WTC11 (cell line): Measurements from ENCODE around the gene SUPT3H. TPM values are rescaled to one million over a fixed set of nuclear protein-coding genes. Genes with fewer than 3 reads are reported as not detected.

Experiments
- ATAC-seq: fragments of 200-7000 bp; cut with Tn5 transposase; 2 replicates; pipeline ENCODE4 v1.10.0; 2021; ENCODE audit warnings: mild to moderate bottlenecking, moderate library complexity
- CTCF ChIA-PET: fragments of 300-600 bp; sonication (Branson Sonifier 250); formaldehyde crosslinking; loops from one replicate; lab custom pipeline; 2021; ENCODE audit warnings: antibody characterized with exemption; lab: Charles Lee
- POLR2A ChIA-PET: fragments of 350-600 bp; sonication (Branson Sonifier 250); formaldehyde crosslinking; loops from one replicate; lab custom pipeline; 2021; ENCODE audit warnings: antibody characterized with exemption; lab: Charles Lee
- DNase-seq: peaks from one replicate; pipeline ENCODE4 v3.0.0; 2021; ENCODE audit warnings: low spot score
- H3K27ac Mint-ChIP-seq: 2 replicates; pipeline ENCODE4 v1.8.0; 2021; ENCODE audit warnings: mixed read lengths
- H3K27me3 Mint-ChIP-seq: 2 replicates; pipeline ENCODE4 v1.8.0; 2021; ENCODE audit warnings: low read depth, mild to moderate bottlenecking, moderate library complexity, mixed read lengths
- H3K36me3 Mint-ChIP-seq: 2 replicates; pipeline ENCODE4 v1.8.0; 2021; ENCODE audit warnings: mixed read lengths
- H3K4me1 Mint-ChIP-seq: 2 replicates; pipeline ENCODE4 v1.8.0; 2022; ENCODE audit warnings: mixed read lengths
- H3K4me3 Mint-ChIP-seq: 2 replicates; pipeline ENCODE4 v1.8.0; 2021; ENCODE audit warnings: mild to moderate bottlenecking, moderate library complexity, mixed read lengths
- H3K9me3 Mint-ChIP-seq: 2 replicates; pipeline ENCODE4 v1.8.0; 2021; ENCODE audit warnings: mixed read lengths
- FOXP1 ChIP-seq: sonication (generic); formaldehyde crosslinking; IDR thresholded peaks from 2 replicates; pipeline ENCODE4 v1.8.0; 2022; ENCODE audit warnings: missing genetic modification reagents, mild to moderate bottlenecking, moderate library complexity, borderline replicate concordance
- GTF2I ChIP-seq: fragments of 250-450 bp; sonication (Bioruptor Pico); conservative IDR thresholded peaks from 2 replicates; pipeline ENCODE4 v1.4.0; 2021; ENCODE audit warnings: mild to moderate bottlenecking
- NFATC4 ChIP-seq: fragments of 250-450 bp; sonication (Bioruptor Pico); IDR thresholded peaks from 2 replicates; pipeline ENCODE4 v1.9.0; 2021; ENCODE audit warnings: mild to moderate bottlenecking
- NFE2L1 ChIP-seq: sonication (generic); formaldehyde crosslinking; IDR thresholded peaks from 2 replicates; pipeline ENCODE4 v1.8.1; 2023; ENCODE audit warnings: missing genetic modification reagents
- NFYB ChIP-seq: sonication (generic); formaldehyde crosslinking; conservative IDR thresholded peaks from 2 replicates; pipeline ENCODE4 v1.8.0; 2022; ENCODE audit warnings: low read depth, missing genetic modification reagents
- OVOL2 ChIP-seq: fragments of 250-450 bp; sonication (Bioruptor Pico); IDR thresholded peaks from 2 replicates; pipeline ENCODE4 v1.9.0; 2021; ENCODE audit warnings: mild to moderate bottlenecking, borderline replicate concordance
- PRRX2 ChIP-seq: fragments of 250-450 bp; sonication (Bioruptor Pico); IDR thresholded peaks from 2 replicates; pipeline ENCODE4 v1.8.0; 2021; ENCODE audit warnings: mild to moderate bottlenecking
- SMAD4 ChIP-seq: sonication (generic); formaldehyde crosslinking; IDR thresholded peaks from 2 replicates; pipeline ENCODE4 v1.8.0; 2022; ENCODE audit warnings: mild to moderate bottlenecking, missing genetic modification reagents
- TCF7 ChIP-seq: sonication (generic); formaldehyde crosslinking; IDR thresholded peaks from 2 replicates; pipeline ENCODE4 v1.8.0; 2022; ENCODE audit warnings: mild to moderate bottlenecking, low read depth, missing genetic modification reagents, moderate library complexity
- TP53 ChIP-seq: sonication (generic); formaldehyde crosslinking; IDR thresholded peaks from 2 replicates; pipeline ENCODE4 v1.8.1; 2023; ENCODE audit warnings: mild to moderate bottlenecking, missing genetic modification reagents
- ZBTB21 ChIP-seq: sonication (generic); formaldehyde crosslinking; IDR thresholded peaks from 2 replicates; pipeline ENCODE4 v1.8.1; 2023; ENCODE audit warnings: mild to moderate bottlenecking, missing genetic modification reagents, borderline replicate concordance
- ZNF138 ChIP-seq: sonication (generic); formaldehyde crosslinking; conservative IDR thresholded peaks from 2 replicates; pipeline ENCODE4 v1.8.1; 2022; ENCODE audit warnings: mild to moderate bottlenecking, moderate library complexity, missing genetic modification reagents
- ZNF416 ChIP-seq: fragments of 250-450 bp; sonication (Bioruptor Pico); IDR thresholded peaks from 2 replicates; pipeline ENCODE4 v1.9.0; 2021; ENCODE audit warnings: mild to moderate bottlenecking, inconsistent platforms
- total RNA-seq: library from RNA; stranded (reverse); gene quantifications from 3 replicates; pipeline ENCODE4 v1.2.3, GENCODE V29; 2021
- TF ChIP-seq, protein P1 (sequence below): fragments of 250-450 bp; sonication (Bioruptor Pico); IDR thresholded peaks from 2 replicates; pipeline ENCODE4 v1.9.0; 2021; ENCODE audit warnings: mild to moderate bottlenecking, borderline replicate concordance
- TF ChIP-seq, protein P2 (sequence below): sonication (generic); formaldehyde crosslinking; IDR thresholded peaks from 2 replicates; pipeline ENCODE4 v1.8.1; 2023; ENCODE audit warnings: mild to moderate bottlenecking, missing genetic modification reagents, moderate library complexity
- TF ChIP-seq, protein P3 (sequence below): sonication (generic); formaldehyde crosslinking; IDR thresholded peaks from 2 replicates; pipeline ENCODE4 v1.8.0; 2022; ENCODE audit warnings: missing genetic modification reagents
- TF ChIP-seq, protein P4 (sequence below): fragments of 250-450 bp; sonication (Bioruptor Pico); IDR thresholded peaks from 2 replicates; pipeline ENCODE4 v2.1.2; 2022; ENCODE audit warnings: mild to moderate bottlenecking, moderate library complexity
- TF ChIP-seq, protein P5 (sequence below): sonication (generic); formaldehyde crosslinking; IDR thresholded peaks from 2 replicates; pipeline ENCODE4 v1.8.1; 2022; ENCODE audit warnings: low read depth, missing genetic modification reagents, borderline replicate concordance
- TF ChIP-seq, protein P6 (sequence below): fragments of 250-450 bp; sonication (Bioruptor Pico); IDR thresholded peaks from 2 replicates; pipeline ENCODE4 v1.9.0; 2021; ENCODE audit warnings: moderate library complexity, mild to moderate bottlenecking, inconsistent platforms, borderline replicate concordance
- TF ChIP-seq, protein P7 (sequence below): fragments of 250-450 bp; sonication (Bioruptor Pico); conservative IDR thresholded peaks from 2 replicates; pipeline ENCODE4 v1.9.0; 2021; ENCODE audit warnings: mild to moderate bottlenecking

The SUPT3H gene
- total RNA-seq, 1 experiment from 2014 or later: 15.3 TPM

DNA sequence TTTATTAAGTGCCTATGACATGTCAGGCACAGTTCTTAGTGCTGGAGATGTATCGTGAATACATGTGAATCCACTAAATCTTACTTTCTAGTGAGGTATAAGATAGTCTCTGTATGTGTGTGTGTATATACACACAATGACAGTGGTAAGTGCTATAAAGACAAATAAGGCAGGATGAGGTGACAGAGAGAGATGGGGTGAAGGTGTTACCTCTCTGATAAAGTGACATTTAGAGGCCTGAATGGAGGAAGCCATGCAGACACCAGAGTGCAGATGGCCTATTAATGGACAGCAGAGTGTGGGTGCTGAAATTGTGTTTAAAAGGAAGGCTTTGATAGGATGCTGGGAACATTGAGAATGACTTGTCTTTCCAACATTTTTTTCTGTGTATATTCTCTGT lies 535.9 kb downstream of the SUPT3H start:
- no peak overlapping the region for H3K4me3 Mint-ChIP-seq
- ATAC-seq (no peak), DNase-seq (no peak)
- no peaks in the 10 kb centered on the region for H3K9me3 Mint-ChIP-seq
- H3K27me3 Mint-ChIP-seq: no peaks in the 10 kb centered on the region
- no peak overlapping the region for H3K27ac Mint-ChIP-seq
- no peaks in the 10 kb centered on the region for H3K36me3 Mint-ChIP-seq
- ChIA-PET CTCF (no interaction called here), POLR2A (no interaction called here)
- peaks cover 8% of the 10 kb centered on the region for H3K4me1 Mint-ChIP-seq
- no peak for TF ChIP-seq NFATC4 (CRISPR knock-in tag)
- TF ChIP-seq, protein P1, sequence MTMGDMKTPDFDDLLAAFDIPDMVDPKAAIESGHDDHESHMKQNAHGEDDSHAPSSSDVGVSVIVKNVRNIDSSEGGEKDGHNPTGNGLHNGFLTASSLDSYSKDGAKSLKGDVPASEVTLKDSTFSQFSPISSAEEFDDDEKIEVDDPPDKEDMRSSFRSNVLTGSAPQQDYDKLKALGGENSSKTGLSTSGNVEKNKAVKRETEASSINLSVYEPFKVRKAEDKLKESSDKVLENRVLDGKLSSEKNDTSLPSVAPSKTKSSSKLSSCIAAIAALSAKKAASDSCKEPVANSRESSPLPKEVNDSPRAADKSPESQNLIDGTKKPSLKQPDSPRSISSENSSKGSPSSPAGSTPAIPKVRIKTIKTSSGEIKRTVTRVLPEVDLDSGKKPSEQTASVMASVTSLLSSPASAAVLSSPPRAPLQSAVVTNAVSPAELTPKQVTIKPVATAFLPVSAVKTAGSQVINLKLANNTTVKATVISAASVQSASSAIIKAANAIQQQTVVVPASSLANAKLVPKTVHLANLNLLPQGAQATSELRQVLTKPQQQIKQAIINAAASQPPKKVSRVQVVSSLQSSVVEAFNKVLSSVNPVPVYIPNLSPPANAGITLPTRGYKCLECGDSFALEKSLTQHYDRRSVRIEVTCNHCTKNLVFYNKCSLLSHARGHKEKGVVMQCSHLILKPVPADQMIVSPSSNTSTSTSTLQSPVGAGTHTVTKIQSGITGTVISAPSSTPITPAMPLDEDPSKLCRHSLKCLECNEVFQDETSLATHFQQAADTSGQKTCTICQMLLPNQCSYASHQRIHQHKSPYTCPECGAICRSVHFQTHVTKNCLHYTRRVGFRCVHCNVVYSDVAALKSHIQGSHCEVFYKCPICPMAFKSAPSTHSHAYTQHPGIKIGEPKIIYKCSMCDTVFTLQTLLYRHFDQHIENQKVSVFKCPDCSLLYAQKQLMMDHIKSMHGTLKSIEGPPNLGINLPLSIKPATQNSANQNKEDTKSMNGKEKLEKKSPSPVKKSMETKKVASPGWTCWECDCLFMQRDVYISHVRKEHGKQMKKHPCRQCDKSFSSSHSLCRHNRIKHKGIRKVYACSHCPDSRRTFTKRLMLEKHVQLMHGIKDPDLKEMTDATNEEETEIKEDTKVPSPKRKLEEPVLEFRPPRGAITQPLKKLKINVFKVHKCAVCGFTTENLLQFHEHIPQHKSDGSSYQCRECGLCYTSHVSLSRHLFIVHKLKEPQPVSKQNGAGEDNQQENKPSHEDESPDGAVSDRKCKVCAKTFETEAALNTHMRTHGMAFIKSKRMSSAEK (CRISPR knock-in tag): no peak
- TF ChIP-seq SMAD4: no peak
- TF ChIP-seq TP53: no peak
- TF ChIP-seq, protein P2, sequence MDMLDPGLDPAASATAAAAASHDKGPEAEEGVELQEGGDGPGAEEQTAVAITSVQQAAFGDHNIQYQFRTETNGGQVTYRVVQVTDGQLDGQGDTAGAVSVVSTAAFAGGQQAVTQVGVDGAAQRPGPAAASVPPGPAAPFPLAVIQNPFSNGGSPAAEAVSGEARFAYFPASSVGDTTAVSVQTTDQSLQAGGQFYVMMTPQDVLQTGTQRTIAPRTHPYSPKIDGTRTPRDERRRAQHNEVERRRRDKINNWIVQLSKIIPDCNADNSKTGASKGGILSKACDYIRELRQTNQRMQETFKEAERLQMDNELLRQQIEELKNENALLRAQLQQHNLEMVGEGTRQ (CRISPR knock-in tag): no peak
- TF ChIP-seq NFYB (CRISPR knock-in tag): no peak
- TF ChIP-seq ZBTB21: no peak
- TF ChIP-seq, protein P3, sequence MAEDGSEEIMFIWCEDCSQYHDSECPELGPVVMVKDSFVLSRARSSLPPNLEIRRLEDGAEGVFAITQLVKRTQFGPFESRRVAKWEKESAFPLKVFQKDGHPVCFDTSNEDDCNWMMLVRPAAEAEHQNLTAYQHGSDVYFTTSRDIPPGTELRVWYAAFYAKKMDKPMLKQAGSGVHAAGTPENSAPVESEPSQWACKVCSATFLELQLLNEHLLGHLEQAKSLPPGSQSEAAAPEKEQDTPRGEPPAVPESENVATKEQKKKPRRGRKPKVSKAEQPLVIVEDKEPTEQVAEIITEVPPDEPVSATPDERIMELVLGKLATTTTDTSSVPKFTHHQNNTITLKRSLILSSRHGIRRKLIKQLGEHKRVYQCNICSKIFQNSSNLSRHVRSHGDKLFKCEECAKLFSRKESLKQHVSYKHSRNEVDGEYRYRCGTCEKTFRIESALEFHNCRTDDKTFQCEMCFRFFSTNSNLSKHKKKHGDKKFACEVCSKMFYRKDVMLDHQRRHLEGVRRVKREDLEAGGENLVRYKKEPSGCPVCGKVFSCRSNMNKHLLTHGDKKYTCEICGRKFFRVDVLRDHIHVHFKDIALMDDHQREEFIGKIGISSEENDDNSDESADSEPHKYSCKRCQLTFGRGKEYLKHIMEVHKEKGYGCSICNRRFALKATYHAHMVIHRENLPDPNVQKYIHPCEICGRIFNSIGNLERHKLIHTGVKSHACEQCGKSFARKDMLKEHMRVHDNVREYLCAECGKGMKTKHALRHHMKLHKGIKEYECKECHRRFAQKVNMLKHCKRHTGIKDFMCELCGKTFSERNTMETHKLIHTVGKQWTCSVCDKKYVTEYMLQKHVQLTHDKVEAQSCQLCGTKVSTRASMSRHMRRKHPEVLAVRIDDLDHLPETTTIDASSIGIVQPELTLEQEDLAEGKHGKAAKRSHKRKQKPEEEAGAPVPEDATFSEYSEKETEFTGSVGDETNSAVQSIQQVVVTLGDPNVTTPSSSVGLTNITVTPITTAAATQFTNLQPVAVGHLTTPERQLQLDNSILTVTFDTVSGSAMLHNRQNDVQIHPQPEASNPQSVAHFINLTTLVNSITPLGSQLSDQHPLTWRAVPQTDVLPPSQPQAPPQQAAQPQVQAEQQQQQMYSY: no peak
- TF ChIP-seq, protein P4, sequence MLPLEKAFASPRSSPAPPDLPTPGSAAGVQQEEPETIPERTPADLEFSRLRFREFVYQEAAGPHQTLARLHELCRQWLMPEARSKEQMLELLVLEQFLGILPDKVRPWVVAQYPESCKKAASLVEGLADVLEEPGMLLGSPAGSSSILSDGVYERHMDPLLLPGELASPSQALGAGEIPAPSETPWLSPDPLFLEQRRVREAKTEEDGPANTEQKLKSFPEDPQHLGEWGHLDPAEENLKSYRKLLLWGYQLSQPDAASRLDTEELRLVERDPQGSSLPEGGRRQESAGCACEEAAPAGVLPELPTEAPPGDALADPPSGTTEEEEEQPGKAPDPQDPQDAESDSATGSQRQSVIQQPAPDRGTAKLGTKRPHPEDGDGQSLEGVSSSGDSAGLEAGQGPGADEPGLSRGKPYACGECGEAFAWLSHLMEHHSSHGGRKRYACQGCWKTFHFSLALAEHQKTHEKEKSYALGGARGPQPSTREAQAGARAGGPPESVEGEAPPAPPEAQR (CRISPR knock-in tag): no peak
- TF ChIP-seq, protein P5, sequence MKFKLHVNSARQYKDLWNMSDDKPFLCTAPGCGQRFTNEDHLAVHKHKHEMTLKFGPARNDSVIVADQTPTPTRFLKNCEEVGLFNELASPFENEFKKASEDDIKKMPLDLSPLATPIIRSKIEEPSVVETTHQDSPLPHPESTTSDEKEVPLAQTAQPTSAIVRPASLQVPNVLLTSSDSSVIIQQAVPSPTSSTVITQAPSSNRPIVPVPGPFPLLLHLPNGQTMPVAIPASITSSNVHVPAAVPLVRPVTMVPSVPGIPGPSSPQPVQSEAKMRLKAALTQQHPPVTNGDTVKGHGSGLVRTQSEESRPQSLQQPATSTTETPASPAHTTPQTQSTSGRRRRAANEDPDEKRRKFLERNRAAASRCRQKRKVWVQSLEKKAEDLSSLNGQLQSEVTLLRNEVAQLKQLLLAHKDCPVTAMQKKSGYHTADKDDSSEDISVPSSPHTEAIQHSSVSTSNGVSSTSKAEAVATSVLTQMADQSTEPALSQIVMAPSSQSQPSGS: no peak
- TF ChIP-seq FOXP1 (CRISPR knock-in tag): no peak
- no peak for TF ChIP-seq TCF7
- TF ChIP-seq, protein P6, sequence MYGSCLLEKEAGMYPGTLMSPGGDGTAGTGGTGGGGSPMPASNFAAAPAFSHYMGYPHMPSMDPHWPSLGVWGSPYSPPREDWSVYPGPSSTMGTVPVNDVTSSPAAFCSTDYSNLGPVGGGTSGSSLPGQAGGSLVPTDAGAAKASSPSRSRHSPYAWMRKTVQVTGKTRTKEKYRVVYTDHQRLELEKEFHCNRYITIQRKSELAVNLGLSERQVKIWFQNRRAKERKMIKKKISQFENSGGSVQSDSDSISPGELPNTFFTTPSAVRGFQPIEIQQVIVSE (CRISPR knock-in tag): no peak
- TF ChIP-seq ZNF138 (CRISPR knock-in tag): no peak
- no peak for TF ChIP-seq NFE2L1
- no peak for TF ChIP-seq ZNF416 (CRISPR knock-in tag)
- TF ChIP-seq, protein P7, sequence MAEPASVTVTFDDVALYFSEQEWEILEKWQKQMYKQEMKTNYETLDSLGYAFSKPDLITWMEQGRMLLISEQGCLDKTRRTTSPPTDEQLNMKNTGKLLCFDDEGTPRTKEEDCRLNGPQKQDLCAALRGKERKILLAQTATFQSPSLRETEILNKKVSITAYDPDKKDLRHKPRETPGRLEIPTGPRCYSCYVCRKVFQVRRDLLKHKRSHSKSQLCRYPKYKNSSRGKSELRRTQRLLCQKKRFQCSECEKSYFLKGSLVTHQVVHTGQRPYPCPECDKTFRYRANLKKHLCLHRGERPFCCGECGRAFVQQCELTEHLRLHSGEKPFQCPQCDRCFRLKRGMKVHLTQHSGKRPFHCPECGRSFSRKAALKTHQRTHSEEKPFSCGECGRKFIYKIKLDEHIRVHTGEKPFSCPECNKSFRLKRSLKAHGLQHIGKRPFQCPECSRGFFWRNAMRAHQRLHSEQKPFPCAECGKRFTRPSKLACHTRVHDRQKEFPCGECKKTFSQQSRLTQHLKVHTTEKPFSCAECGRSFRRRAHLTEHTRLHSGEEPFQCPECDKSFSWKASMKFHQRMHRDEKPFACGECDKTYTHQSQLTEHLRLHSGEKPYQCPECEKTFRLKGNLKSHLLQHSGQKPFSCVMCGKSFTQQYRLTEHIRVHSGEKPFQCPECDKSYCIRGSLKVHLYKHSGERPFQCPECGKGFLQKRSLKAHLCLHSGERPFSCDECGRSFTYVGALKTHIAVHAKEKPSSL (CRISPR knock-in tag): no peak
- no peak for TF ChIP-seq OVOL2 (CRISPR knock-in tag)
- TF ChIP-seq GTF2I (CRISPR knock-in tag): no peak
- no peak for TF ChIP-seq PRRX2 (CRISPR knock-in tag)
